Immature natural killer cell (primary cell): Measurements from ENCODE around the gene PLA2G6. TPM values are rescaled to one million over a fixed set of nuclear protein-coding genes. Genes with fewer than 3 reads are reported as not detected.

Source experiments
- DNase-seq, 3 donors: peaks; one replicate each; pipeline ENCODE4 v3.0.0; 2022; ENCODE audit warnings: mixed read lengths in 1 of 3
- H3K27ac Mint-ChIP-seq, 6 donors: one replicate each; pipeline ENCODE4 v1.8.0; 2020; ENCODE audit warnings: mixed read lengths in 6 of 6, mild to moderate bottlenecking in 5 of 6, inconsistent platforms in 4 of 6, moderate library complexity in 3 of 6
- H3K27me3 Mint-ChIP-seq, 3 donors: one replicate each; pipeline ENCODE4 v1.8.0; 2020 to 2021; ENCODE audit warnings: low read depth in 3 of 3, mild to moderate bottlenecking in 3 of 3, mixed read lengths in 3 of 3, moderate library complexity in 3 of 3, inconsistent platforms in 1 of 3
- H3K36me3 Mint-ChIP-seq, 3 donors: one replicate each; pipeline ENCODE4 v1.8.0; 2020; ENCODE audit warnings: mixed read lengths in 3 of 3, inconsistent platforms in 2 of 3, mild to moderate bottlenecking in 2 of 3
- H3K4me1 Mint-ChIP-seq, 2 donors: one replicate each; pipeline ENCODE4 v1.8.0; 2020; ENCODE audit warnings: inconsistent platforms in 2 of 2, mild to moderate bottlenecking in 2 of 2, mixed read lengths in 2 of 2, moderate library complexity in 1 of 2
- H3K4me3 Mint-ChIP-seq, 5 donors: one replicate each; pipeline ENCODE4 v1.8.0; 2020; ENCODE audit warnings: mild to moderate bottlenecking in 5 of 5, mixed read lengths in 5 of 5, inconsistent platforms in 3 of 5, moderate library complexity in 3 of 5
- H3K9me3 Mint-ChIP-seq, 6 donors: one replicate each; pipeline ENCODE4 v1.8.0; 2020; ENCODE audit warnings: mild to moderate bottlenecking in 6 of 6, mixed read lengths in 6 of 6, inconsistent platforms in 4 of 6, moderate library complexity in 3 of 6
- polyA plus RNA-seq, 3 donors: library from polyadenylated mRNA; unstranded; fragments of 300-500 nt; fragmentation: Illumina TruSeq; gene quantifications; one replicate each; pipeline ENCODE4 v1.2.3, GENCODE V29; 2021

PLA2G6 gene
- polyA plus RNA-seq, 3 donors from 2014 or later = 3.3 to 11.4 (median 4.2) TPM

- peaks cover 53 to 71% of the 10 kb centered on the region in 2 donors for H3K4me1 Mint-ChIP-seq
- H3K27ac Mint-ChIP-seq = peak overlapping the region in 4 of 6 donors; percentile 13 to 55 (median 26)
Measured at GRCh38 chr22:38207898-38208432, 26.3 kb upstream of the PLA2G6 start.

DNA sequence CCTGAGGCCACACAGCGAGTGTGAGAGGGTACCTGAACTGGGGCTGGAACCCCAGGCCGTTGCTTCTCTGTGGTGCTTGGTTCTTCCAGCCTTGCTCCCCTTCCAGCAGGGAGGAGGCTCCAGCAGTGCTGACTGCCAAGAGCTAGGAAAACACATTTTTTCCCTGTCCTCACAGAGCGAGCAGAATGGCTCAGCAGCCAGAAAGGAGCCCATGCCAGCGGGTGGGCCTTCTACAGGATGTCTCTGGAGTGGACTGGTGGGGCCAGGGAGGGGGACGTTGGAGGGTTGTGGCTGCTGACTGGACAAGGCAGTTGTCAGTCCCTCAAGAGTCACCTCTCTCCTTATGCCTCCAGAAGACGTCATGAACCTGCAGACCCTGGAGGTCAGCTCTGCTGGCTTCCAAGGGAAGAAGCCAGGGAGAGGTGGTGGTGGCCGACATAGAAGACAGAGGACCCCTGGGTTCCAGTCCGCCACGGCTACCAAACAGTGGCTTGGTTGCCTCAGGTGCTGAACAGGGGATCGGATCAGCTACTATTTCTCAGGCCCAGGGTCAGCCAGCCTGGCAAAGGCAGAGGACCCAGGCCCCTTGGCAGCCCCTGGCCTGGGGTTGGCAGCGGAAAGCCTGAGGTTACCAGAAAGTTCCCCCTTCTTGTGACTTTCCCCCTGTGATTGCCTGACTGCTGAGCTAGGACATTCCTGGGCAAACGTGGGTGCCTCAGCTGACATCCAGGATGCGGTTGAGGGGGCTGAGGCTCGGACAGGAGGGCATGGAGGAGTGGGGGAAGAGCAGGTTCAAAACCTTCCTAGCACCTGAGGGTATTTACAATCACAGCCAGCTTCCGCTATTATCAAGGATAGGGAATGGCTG is 23.9 kb upstream of the PLA2G6 start:
- peaks cover 60 to 69% of the 10 kb centered on the region in 2 donors for H3K4me1 Mint-ChIP-seq
- peaks cover 47 to 54% (median 53%) of the 10 kb centered on the region in 3 donors for H3K27me3 Mint-ChIP-seq
- peak overlapping the region in 4 of 5 donors; percentile 4 to 93 (median 92) for H3K4me3 Mint-ChIP-seq
- DNase-seq = peak in 1 of 3 donors; percentile 12
- H3K9me3 Mint-ChIP-seq = peaks cover 0 to 2% (median 0%) of the 10 kb centered on the region in 6 donors
- peak overlapping the region; percentile 73 to 97 (median 86) for H3K27ac Mint-ChIP-seq
- peaks cover 0 to 3% (median 0%) of the 10 kb centered on the region in 3 donors for H3K36me3 Mint-ChIP-seq

More at GRCh38 chr22:38207898-38208432, 26.3 kb upstream of the PLA2G6 start:
- peaks cover 48% of the 10 kb centered on the region in 3 donors for H3K27me3 Mint-ChIP-seq
- H3K9me3 Mint-ChIP-seq = peaks cover 0 to 2% (median 0%) of the 10 kb centered on the region in 6 donors
- DNase-seq = peak in 1 of 3 donors; percentile 13
- H3K4me3 Mint-ChIP-seq = peak overlapping the region in 1 of 5 donors; percentile 23
- peaks cover 0 to 4% (median 0%) of the 10 kb centered on the region in 3 donors for H3K36me3 Mint-ChIP-seq

- peak; percentile 77 to 81 (median 78) for DNase-seq
- Mint-ChIP-seq H3K4me1 (peaks cover 63 to 69% of the 10 kb centered on the region in 2 donors), H3K4me3 (peak overlapping the region; percentile 74 to 93 (median 91)), H3K9me3 (peaks cover 0 to under 1% (median 0%) of the 10 kb centered on the region in 6 donors), H3K27me3 (peaks cover 43 to 49% (median 49%) of the 10 kb centered on the region in 3 donors), H3K27ac (peak overlapping the region; percentile 76 to 97 (median 92)), H3K36me3 (no peaks in the 10 kb centered on the region)
Measured at GRCh38 chr22:38204784-38205183, 23.2 kb upstream of the PLA2G6 start.

GRCh38 chr22:38203855-38204514 is 22.4 kb upstream of the PLA2G6 start:
- peaks cover 69 to 73% of the 10 kb centered on the region in 2 donors for H3K4me1 Mint-ChIP-seq
- DNase-seq = peak in 1 of 3 donors; percentile 27
- peak overlapping the region; percentile 76 to 97 (median 92) for H3K27ac Mint-ChIP-seq

GRCh38 chr22:38203090-38203810 is 21.6 kb upstream of the PLA2G6 start:
- Mint-ChIP-seq H3K36me3 (no peaks in the 10 kb centered on the region), H3K27me3 (peaks cover 44 to 50% (median 45%) of the 10 kb centered on the region in 3 donors), H3K9me3 (peaks cover 0 to 2% (median 0%) of the 10 kb centered on the region in 6 donors), H3K4me1 (peaks cover 70 to 75% of the 10 kb centered on the region in 2 donors), H3K4me3 (peak overlapping the region; percentile 89 to 93 (median 92)), H3K27ac (peak overlapping the region; percentile 76 to 97 (median 94))
- peak; percentile 55 to 59 (median 58) for DNase-seq

More at GRCh38 chr22:38203855-38204514, 22.4 kb upstream of the PLA2G6 start:
- Mint-ChIP-seq H3K9me3 (peaks cover 0 to 2% (median 0%) of the 10 kb centered on the region in 6 donors), H3K27me3 (peaks cover 45 to 49% (median 49%) of the 10 kb centered on the region in 3 donors), H3K36me3 (no peaks in the 10 kb centered on the region), H3K4me3 (peak overlapping the region; percentile 89 to 93 (median 92))

- Mint-ChIP-seq H3K27ac (peak overlapping the region; percentile 76 to 97 (median 94)), H3K36me3 (no peaks in the 10 kb centered on the region), H3K9me3 (peaks cover 0 to 2% (median 0%) of the 10 kb centered on the region in 6 donors), H3K4me3 (peak overlapping the region; percentile 89 to 93 (median 92)), H3K4me1 (peaks cover 65 to 68% of the 10 kb centered on the region in 2 donors), H3K27me3 (peaks cover 43 to 45% (median 44%) of the 10 kb centered on the region in 3 donors)
- DNase-seq = peak; percentile 79 to 85 (median 85)
Measured at GRCh38 chr22:38202437-38203089, 20.9 kb upstream of the PLA2G6 start.

GRCh38 chr22:38201711-38202436 is 20.2 kb upstream of the PLA2G6 start, which contains the start of gene MAFF:
Gene MAFF, plus strand, starts transcription at chr22:38201994. Its CDS starts 11,860 bp downstream, at chr22:38213854.
- H3K27ac Mint-ChIP-seq = peak within 1 kb of the TSS; percentile 99 to 100 (median 100)
- H3K4me3 Mint-ChIP-seq = peak within 1 kb of the TSS; percentile 91 to 97 (median 92)
- H3K27me3 Mint-ChIP-seq = peaks cover 40 to 44% (median 44%) of the 10 kb centered on the region in 3 donors
- peak; percentile 89 to 90 (median 90) for DNase-seq
- peaks cover 65 to 68% of the 10 kb centered on the region in 2 donors for H3K4me1 Mint-ChIP-seq
- no peaks in the 10 kb centered on the region for H3K36me3 Mint-ChIP-seq
- peaks cover 0 to 2% (median 0%) of the 10 kb centered on the region in 6 donors for H3K9me3 Mint-ChIP-seq

- Mint-ChIP-seq H3K9me3 (peaks cover 0 to 2% (median 0%) of the 10 kb centered on the region in 6 donors), H3K4me1 (peaks cover 64 to 65% of the 10 kb centered on the region in 2 donors)
Measured at GRCh38 chr22:38201371-38201710, 19.7 kb upstream of the PLA2G6 start.

DNA sequence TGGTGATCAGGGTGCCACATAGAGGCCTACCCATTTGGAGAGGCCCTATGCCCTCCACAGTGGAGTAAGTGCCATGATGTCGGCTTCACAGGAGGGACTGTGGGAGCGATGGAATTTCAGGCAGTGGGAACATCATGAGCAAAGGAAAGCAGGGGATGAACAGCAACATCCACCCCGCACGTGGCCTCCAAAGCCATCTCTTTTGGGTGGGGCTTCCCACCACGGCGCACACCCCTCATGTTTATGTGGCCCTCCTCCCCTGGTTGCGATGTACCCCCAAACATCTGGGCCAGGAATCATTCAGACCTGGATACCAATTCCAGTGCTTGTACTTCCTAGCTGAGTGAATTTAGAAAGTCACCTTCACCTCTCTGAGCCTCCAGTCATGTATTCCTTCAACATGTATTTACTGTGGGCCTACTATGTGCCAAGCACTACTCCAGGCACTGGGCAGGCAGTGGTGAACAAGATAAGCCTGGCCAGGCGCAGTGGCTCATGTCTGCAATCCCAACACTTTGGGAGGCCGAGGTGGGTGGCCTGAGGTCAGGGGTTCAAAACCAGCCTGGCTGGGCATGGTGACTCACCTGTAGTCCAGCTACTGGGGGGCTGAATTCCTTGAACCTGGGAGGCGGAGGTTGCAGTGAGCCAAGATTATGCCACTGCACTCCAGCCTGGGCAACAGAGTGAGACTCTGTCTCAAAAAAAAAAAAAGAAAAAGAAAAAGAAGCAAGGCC is 18.4 kb upstream of the PLA2G6 start:
- peak overlapping the region in 4 of 5 donors; percentile 6 to 90 (median 44) for H3K4me3 Mint-ChIP-seq
- H3K27me3 Mint-ChIP-seq = peaks cover 34 to 39% (median 36%) of the 10 kb centered on the region in 3 donors
- H3K36me3 Mint-ChIP-seq = no peaks in the 10 kb centered on the region
- peak overlapping the region; percentile 99 to 100 (median 100) for H3K27ac Mint-ChIP-seq
- DNase-seq = no peak
- peaks cover 52 to 56% of the 10 kb centered on the region in 2 donors for H3K4me1 Mint-ChIP-seq
- peaks cover 0 to 2% (median 0%) of the 10 kb centered on the region in 6 donors for H3K9me3 Mint-ChIP-seq

More at GRCh38 chr22:38201371-38201710, 19.7 kb upstream of the PLA2G6 start:
- no peak for DNase-seq
- Mint-ChIP-seq H3K27ac (peak overlapping the region; percentile 99 to 100 (median 100)), H3K36me3 (no peaks in the 10 kb centered on the region), H3K4me3 (peak overlapping the region; percentile 89 to 97 (median 92)), H3K27me3 (peaks cover 40 to 44% (median 40%) of the 10 kb centered on the region in 3 donors)

DNA sequence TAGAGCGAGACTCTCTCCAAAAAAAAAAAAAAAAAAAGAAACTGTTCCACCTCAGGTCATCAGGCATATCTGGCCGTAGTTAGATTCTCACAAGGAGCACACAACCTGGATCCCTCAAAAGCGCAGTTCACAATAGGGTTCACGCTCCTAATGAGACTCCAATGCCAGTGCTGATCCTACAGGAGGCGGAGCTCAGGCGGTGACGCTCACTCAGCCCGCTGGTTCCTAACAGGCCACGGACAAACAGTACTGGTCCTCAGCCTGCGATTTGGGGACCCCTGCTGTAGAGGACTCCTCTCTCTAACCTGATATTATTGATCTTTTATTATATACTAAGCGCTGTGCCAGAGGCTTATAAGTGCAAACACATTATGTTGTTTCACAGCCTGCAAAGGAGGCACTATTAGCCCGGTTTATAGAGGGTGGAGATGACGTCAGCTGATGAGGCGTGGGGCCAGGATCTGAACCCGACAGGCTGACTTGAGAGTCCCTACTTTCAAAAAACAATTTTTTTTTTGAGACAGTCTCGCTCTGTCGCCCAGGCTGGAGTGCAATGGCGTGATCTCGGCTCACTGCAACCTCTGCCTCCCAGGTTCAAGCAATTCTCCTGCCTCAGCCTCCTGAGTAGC is 15.3 kb upstream of the PLA2G6 start:
- H3K27me3 Mint-ChIP-seq = peaks cover 13 to 24% (median 20%) of the 10 kb centered on the region in 3 donors
- no peak overlapping the region for H3K4me3 Mint-ChIP-seq
- DNase-seq = no peak
- no peak overlapping the region for H3K27ac Mint-ChIP-seq
- peaks cover 0 to 2% (median 0%) of the 10 kb centered on the region in 6 donors for H3K9me3 Mint-ChIP-seq
- H3K36me3 Mint-ChIP-seq = no peaks in the 10 kb centered on the region
- H3K4me1 Mint-ChIP-seq = peaks cover 39% of the 10 kb centered on the region in 2 donors

GRCh38 chr22:38193580-38193979 is 11.9 kb upstream of the PLA2G6 start:
- Mint-ChIP-seq H3K4me3 (no peak overlapping the region), H3K9me3 (no peaks in the 10 kb centered on the region), H3K4me1 (peaks cover 10% of the 10 kb centered on the region in 2 donors), H3K27me3 (peaks cover 0 to 4% (median 2%) of the 10 kb centered on the region in 3 donors), H3K27ac (no peak overlapping the region), H3K36me3 (no peaks in the 10 kb centered on the region)
- DNase-seq = no peak
